ENCODE results near the gene KIAA0753.

The KIAA0753 gene

GRCh38 chr17:6569370-6570285 lies 70.9 kb downstream of the KIAA0753 start:
- no peak for DNase-seq (ENCODE audit: low spot score)

- no peak for DNase-seq (ENCODE audit: low spot score)
These were observed 72.2 kb downstream of the KIAA0753 start for GRCh38 chr17:6568184-6568758.

GRCh38 chr17:6567528-6568183 lies 72.9 kb downstream of the KIAA0753 start:
- no peak for DNase-seq (ENCODE audit: low spot score)

GRCh38 chr17:6561446-6561845 lies 79.1 kb downstream of the KIAA0753 start:
- DNase-seq (ENCODE audit: low spot score), result no peak

- DNase-seq (ENCODE audit: low spot score), result no peak
These were observed 80.0 kb downstream of the KIAA0753 start for GRCh38 chr17:6560496-6560895.

GRCh38 chr17:6559753-6560215 lies 80.7 kb downstream of the KIAA0753 start:
- DNase-seq (ENCODE audit: low spot score), result no peak

- DNase-seq (ENCODE audit: low spot score), result no peak
These were observed 81.4 kb downstream of the KIAA0753 start for GRCh38 chr17:6558932-6559752.

- DNase-seq (ENCODE audit: low spot score), result no peak
These were observed 82.2 kb downstream of the KIAA0753 start for GRCh38 chr17:6558276-6558675.

GRCh38 chr17:6557040-6557438 lies 83.5 kb downstream of the KIAA0753 start:
- DNase-seq (ENCODE audit: low spot score), result no peak

- DNase-seq (ENCODE audit: low spot score), result no peak
These were observed 84.1 kb downstream of the KIAA0753 start, which contains the start of gene PITPNM3 for GRCh38 chr17:6556121-6557039. Gene PITPNM3 (minus strand): TSS chr17:6556555. CDS start chr17:6556406, 149 bp downstream.

GRCh38 chr17:6555331-6556120 lies 85.0 kb downstream of the KIAA0753 start:
- no peak for DNase-seq (ENCODE audit: low spot score)

- DNase-seq (ENCODE audit: low spot score), result no peak
These were observed 85.6 kb downstream of the KIAA0753 start for GRCh38 chr17:6554871-6555330.

- no peak for DNase-seq (ENCODE audit: low spot score)
These were observed 86.2 kb downstream of the KIAA0753 start for GRCh38 chr17:6554342-6554741.

GRCh38 chr17:6551869-6552531 lies 88.5 kb downstream of the KIAA0753 start:
- no peak for DNase-seq (ENCODE audit: low spot score)

GRCh38 chr17:6551356-6551755 lies 89.2 kb downstream of the KIAA0753 start:
- no peak for DNase-seq (ENCODE audit: low spot score)

GRCh38 chr17:6549384-6550036 lies 91.0 kb downstream of the KIAA0753 start:
- DNase-seq (ENCODE audit: low spot score), result no peak

GRCh38 chr17:6548578-6549330 lies 91.8 kb downstream of the KIAA0753 start:
- no peak for DNase-seq (ENCODE audit: low spot score)

- no peak for DNase-seq (ENCODE audit: low spot score)
These were observed 92.5 kb downstream of the KIAA0753 start for GRCh38 chr17:6548034-6548433.
